Stimulated activated naive CD8-positive, alpha-beta T cell treated with anti-CD3 and anti-CD28 coated beads, Interleukin-15, amount 100 ng/mL, for 72 hours (primary cell): ENCODE measurements around the gene PAM.
"Not testable (repeated sequence)": the region's sequence is repeated elsewhere in the genome, so short reads cannot be mapped to it uniquely, and the experiment has no call there.

Experiments
- ATAC-seq: fragments of 150-1000 bp; cut with Tn5 transposase; 2 replicates; pipeline ENCODE4 v1.10.0; 2021; ENCODE audit warnings: mild to moderate bottlenecking, moderate library complexity
- DNase-seq, 2 donors: peaks; one replicate each; pipeline ENCODE4 v3.0.0; 2021 to 2022
- H3K27ac Mint-ChIP-seq, 2 donors: one replicate each; pipeline ENCODE4 v1.8.0; 2022; ENCODE audit warnings: mild to moderate bottlenecking in 2 of 2, mixed read lengths in 2 of 2, moderate library complexity in 2 of 2
- H3K27me3 Mint-ChIP-seq: one replicate; pipeline ENCODE4 v1.8.0; 2022; ENCODE audit warnings: mixed read lengths
- H3K4me1 Mint-ChIP-seq: one replicate; pipeline ENCODE4 v1.8.0; 2022; ENCODE audit warnings: mild to moderate bottlenecking, mixed read lengths
- H3K4me3 Mint-ChIP-seq, 2 donors: one replicate each; pipeline ENCODE4 v1.8.0; 2022; ENCODE audit warnings: mild to moderate bottlenecking in 2 of 2, mixed read lengths in 2 of 2, moderate library complexity in 1 of 2
- H3K9me3 Mint-ChIP-seq, 2 donors: one replicate each; pipeline ENCODE4 v1.8.0; 2022; ENCODE audit warnings: mixed read lengths in 2 of 2

The PAM gene

DNA sequence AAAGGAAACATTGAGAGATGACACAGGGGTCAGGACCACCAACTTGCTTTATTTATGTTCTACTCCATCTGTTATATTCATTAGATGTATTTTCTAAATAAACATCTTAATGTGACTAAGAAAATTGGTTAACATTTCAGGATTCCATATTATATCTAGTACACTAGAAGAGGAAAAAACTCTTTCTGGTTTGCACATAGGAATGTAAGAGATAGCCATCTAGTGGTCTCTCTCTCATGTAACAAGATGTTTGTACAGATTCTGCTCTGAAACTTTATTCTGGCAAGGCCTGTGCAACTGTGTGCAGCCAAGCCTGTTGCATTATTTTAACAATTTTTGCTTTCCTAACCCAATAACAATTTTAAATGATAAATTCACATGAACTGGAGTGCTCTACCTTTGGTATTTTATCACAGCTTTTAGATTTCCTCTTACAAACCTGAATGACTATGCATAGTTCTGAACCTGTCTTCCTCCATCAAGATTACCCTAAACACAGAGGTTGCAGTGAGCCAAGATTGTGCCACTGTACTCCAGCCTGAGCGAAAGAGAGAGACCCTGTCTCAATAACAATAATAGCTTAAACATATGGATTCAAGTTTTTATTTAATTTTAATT lies 216.7 kb downstream of the PAM start:
- Mint-ChIP-seq H3K9me3 (no peaks in the 10 kb centered on the region), H3K4me3 (no peak overlapping the region), H3K27ac (peak overlapping the region in 1 of 2 donors; percentile 8), H3K27me3 (no peaks in the 10 kb centered on the region), H3K4me1 (no peaks in the 10 kb centered on the region)
- ATAC-seq (peak; percentile 52), DNase-seq (no peak)

DNA sequence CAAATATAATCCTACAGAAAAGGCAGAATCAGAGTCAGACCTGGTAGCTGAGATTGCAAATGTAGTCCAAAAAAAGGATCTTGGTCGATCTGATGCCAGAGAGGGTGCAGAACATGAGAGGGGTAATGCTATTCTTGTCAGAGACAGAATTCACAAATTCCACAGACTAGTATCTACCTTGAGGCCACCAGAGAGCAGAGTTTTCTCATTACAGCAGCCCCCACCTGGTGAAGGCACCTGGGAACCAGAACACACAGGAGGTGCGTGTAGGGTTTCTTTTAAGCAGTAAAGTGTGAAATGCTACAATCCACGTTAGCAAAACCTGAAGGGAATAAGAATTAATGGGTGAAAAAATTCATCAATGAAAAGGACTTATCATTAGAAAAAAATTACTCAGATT lies 219.1 kb downstream of the PAM start:
- ATAC-seq = no peak
- no peaks in the 10 kb centered on the region for H3K4me1 Mint-ChIP-seq
- no peak overlapping the region for H3K4me3 Mint-ChIP-seq
- no peak for DNase-seq
- no peak overlapping the region for H3K27ac Mint-ChIP-seq
- no peaks in the 10 kb centered on the region for H3K9me3 Mint-ChIP-seq
- no peaks in the 10 kb centered on the region for H3K27me3 Mint-ChIP-seq

DNA sequence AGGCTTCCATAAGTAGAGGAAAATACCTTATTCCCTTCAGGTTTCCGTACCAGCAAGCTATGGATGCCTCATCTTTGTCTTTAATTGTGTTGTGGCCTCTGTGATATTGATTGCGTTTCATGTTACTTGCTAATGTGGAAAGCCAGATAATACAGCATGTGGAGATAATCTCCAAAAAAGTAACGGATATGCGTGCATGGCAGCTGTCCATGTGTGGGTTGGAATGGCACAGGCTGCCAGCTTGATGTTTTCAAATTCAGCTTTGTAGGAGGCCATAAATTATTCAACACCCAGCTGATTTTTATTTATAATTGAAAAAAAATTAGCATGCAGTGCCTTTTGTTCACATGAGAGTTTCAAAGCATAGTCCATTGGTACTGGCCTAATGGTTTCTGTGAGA lies 219.9 kb downstream of the PAM start:
- Mint-ChIP-seq H3K9me3 (no peaks in the 10 kb centered on the region), H3K27ac (no peak overlapping the region), H3K4me1 (no peaks in the 10 kb centered on the region), H3K4me3 (no peak overlapping the region), H3K27me3 (no peaks in the 10 kb centered on the region)
- ATAC-seq (no peak), DNase-seq (no peak)

DNA sequence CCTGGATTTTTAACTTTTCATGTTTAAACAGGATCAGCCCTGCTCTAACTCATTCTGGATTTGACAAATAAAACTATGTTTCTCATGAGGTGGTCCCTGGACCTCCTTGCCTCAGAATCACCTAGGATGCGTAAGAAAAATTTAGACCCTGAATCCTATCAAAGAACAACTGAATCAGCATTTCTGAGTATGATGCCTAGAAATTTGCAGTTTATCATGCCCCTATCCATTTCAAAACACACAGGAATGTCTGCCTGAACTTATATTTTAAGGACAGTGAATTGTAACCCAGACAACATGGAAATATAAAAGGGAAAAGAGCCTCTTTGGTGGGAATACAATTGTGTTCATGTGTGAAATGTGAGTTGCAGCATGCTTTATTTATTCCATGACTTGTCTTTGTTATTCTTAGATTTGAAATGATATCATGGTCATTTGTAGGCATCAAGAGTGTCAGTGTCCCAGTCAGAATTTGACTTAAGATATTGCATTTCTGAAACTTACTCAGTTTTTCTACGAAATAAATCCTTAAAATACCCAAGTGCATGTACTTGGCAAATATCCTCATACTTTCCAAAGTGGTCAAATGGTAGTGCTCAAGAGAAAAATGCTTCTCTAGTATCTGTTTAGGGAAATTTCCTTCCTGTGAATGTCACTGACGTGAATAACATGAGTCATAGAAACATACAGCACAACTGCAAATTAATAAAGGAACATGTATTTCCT lies 220.5 kb downstream of the PAM start:
- Mint-ChIP-seq H3K27me3 (no peaks in the 10 kb centered on the region), H3K27ac (no peak overlapping the region), H3K9me3 (no peaks in the 10 kb centered on the region), H3K4me1 (no peaks in the 10 kb centered on the region), H3K4me3 (no peak overlapping the region)
- DNase-seq = no peak
- no peak for ATAC-seq

DNA sequence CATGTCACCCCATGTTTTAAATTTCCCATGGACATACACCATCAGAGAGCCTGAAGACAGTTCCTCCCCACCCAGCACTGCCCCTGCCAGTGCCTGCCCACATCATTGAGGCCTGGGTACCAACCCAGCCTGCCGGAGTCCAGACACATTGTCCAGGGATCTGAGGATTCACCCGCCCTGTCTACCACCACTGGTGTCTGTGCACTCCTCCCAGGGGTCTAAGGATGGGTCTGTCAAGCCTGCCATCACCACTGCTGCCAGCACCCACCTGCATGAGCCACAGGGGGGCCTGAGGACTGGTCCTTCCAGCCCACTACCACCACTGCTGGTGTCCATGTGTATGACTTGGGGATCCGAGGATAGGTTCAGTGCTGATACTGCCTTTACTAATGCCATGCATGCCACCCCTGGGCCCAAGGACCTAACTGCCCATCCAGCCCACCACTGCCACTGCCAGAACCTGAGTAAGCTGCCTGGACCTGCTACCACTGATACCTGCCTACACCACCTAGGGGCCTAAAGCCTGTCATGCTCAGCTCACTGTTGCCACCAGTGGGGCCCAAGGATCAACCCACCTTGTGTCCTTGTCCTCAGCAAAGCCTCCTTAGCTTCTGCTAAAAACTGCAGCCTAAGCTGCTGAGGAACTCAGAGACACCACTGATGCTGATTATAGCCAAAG lies 227.0 kb downstream of the PAM start:
- Mint-ChIP-seq H3K4me1 (no peaks in the 10 kb centered on the region), H3K27ac (peak overlapping the region in 1 of 2 donors; percentile 63), H3K9me3 (peaks cover 20 to 32% of the 10 kb centered on the region in 2 donors), H3K27me3 (no peaks in the 10 kb centered on the region), H3K4me3 (no peak overlapping the region)
- ATAC-seq = no peak
- DNase-seq = no peak

DNA sequence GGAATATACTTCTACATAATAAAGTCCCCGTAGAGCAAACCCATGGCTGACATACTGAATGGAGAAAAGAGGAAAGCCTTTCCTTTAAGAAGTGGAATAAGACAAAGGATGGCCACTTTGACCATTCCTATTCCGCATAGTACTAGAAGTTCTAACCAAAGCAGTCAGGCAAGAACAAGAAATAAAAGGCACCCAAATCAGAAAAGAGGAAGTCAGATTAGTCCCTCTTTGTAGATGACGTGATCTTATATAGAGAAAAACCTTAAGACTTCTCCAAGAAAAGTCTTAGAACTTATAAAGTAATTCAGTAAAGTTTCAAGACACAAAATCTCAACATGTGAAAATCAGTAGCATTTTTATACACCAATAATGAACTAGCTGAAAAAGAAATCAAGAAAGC lies 231.0 kb downstream of the PAM start:
- H3K27me3 Mint-ChIP-seq = no peaks in the 10 kb centered on the region
- no peak overlapping the region for H3K4me3 Mint-ChIP-seq
- H3K4me1 Mint-ChIP-seq = no peaks in the 10 kb centered on the region
- ATAC-seq (no peak), DNase-seq (no peak)
- H3K9me3 Mint-ChIP-seq = peaks cover 19 to 30% of the 10 kb centered on the region in 2 donors
- no peak overlapping the region for H3K27ac Mint-ChIP-seq

DNA sequence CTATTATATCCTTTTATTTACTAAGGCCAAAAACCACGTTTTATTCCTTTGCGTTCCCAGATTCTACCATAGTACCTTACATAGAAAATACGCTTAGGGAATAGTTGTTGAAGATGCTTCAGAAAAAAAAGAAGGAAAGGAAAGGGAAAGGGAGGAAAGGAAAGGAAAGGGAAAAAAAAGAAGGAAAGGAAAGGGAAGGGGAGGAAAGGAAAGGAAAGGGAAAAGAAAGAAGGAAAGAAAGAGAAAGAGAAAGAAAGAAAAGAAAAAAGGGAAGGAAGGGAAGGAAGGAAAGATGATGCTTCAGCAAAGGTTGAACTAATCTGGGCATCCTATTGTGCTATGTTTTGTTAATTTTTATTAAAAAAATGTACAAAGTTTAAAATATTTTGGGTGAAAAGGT lies 233.4 kb downstream of the PAM start:
- DNase-seq = no peak
- H3K4me1 Mint-ChIP-seq = no peaks in the 10 kb centered on the region

DNA sequence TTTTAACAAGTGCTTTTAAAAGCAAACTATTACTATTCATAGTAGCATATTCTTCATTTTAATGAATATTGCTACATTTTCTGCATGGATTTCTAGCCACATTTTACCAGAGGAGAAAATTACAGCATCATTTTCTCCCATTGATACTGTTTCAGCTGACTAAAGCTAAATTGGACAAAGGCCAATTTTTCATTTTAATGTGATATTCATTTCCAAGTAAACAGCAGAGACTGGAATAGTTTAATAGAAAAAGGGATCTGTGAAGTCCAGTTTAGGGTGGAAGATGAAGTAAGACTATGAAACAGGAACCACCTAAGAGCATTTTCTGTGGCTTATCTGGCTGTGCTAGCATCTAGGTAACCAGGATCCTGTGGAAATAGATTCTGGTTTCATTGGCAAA lies 236.7 kb downstream of the PAM start:
- no peak for ATAC-seq
- no peak for DNase-seq
- Mint-ChIP-seq H3K9me3 (no peaks in the 10 kb centered on the region), H3K4me3 (no peak overlapping the region), H3K4me1 (peaks cover 5% of the 10 kb centered on the region), H3K27me3 (no peaks in the 10 kb centered on the region), H3K27ac (no peak overlapping the region)

More for the DNA sequence above, 233.4 kb downstream of the PAM start:
- no peak overlapping the region for H3K4me3 Mint-ChIP-seq
- ATAC-seq = no peak
- H3K27me3 Mint-ChIP-seq = no peaks in the 10 kb centered on the region
- no peak overlapping the region for H3K27ac Mint-ChIP-seq
- peaks cover 5 to 10% of the 10 kb centered on the region in 2 donors for H3K9me3 Mint-ChIP-seq

DNA sequence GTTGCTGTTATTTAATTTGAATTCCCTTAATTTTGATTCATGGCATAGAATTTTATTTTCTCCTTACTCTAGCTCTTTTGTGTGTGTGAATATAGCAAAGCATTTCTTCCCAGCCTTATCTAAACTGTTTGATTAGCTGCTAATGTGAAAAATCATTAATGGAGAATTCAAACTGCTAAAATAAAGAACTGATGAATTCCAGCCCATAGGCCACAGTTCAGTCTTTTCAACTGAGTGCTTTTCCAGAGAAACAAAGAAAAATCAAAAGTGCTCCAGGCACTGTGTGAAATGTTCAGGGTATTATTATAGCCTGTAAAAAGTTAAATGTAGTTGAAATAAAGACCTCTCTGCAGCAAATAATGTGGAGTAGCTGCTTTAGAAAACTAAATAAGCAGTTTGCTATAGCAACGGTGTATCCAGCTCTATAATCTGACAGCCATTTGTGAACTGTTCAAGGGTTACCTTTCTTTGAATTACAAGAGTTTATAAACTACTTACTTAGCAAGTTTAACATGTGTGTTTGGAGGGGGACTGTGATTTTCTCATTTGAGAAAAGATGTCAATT lies 241.0 kb downstream of the PAM start:
- Mint-ChIP-seq H3K4me1 (peaks cover 5% of the 10 kb centered on the region), H3K9me3 (no peaks in the 10 kb centered on the region), H3K4me3 (no peak overlapping the region), H3K27me3 (no peaks in the 10 kb centered on the region), H3K27ac (no peak overlapping the region)
- ATAC-seq (no peak), DNase-seq (no peak)

DNA sequence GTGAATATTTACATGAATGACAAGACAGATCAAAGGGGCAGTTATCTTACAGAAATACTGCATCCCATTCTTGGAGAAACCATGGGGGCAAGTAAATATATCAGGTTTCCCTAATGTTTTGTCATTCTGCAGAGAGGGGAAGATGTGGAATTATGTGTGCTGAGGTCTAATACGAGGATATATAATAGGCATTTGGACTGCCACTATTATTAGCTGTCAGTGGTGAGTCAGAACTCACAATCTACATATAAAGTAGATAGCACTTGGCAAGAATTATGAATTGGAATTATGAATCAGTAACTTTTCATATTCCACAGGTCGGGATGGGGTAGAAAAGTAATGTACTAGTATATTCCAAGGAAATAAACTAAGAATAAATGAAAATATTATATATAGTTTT lies 243.1 kb downstream of the PAM start:
- H3K4me1 Mint-ChIP-seq = peaks cover 5% of the 10 kb centered on the region
- no peak for ATAC-seq
- H3K27me3 Mint-ChIP-seq = no peaks in the 10 kb centered on the region

DNA sequence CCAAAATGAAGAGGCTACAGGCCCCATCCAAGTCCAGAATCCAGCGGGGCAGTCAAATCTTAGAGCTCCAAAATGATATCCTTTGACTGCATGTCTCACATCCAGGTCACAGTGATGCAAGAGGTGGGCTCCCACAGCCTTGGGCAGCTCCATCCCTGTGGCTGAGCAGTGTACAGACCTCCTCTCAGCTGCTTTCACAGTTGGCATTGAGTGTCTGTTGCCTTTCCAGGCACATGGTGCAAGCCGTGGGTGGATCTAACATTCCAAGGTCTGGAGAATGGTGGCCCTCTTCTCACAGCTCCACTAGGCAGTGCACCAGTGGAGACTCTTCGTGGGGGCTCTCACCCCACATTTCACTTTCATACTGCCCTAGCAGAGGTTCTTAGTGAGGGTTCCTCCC lies 244.1 kb downstream of the PAM start:
- Mint-ChIP-seq H3K27ac (no peak overlapping the region), H3K4me1 (peaks cover 5% of the 10 kb centered on the region), H3K27me3 (no peaks in the 10 kb centered on the region), H3K9me3 (no peaks in the 10 kb centered on the region), H3K4me3 (no peak overlapping the region)
- DNase-seq = no peak
- no peak for ATAC-seq

More for the DNA sequence above, 243.1 kb downstream of the PAM start:
- Mint-ChIP-seq H3K9me3 (no peaks in the 10 kb centered on the region), H3K4me3 (no peak overlapping the region), H3K27ac (no peak overlapping the region)
- DNase-seq = no peak

DNA sequence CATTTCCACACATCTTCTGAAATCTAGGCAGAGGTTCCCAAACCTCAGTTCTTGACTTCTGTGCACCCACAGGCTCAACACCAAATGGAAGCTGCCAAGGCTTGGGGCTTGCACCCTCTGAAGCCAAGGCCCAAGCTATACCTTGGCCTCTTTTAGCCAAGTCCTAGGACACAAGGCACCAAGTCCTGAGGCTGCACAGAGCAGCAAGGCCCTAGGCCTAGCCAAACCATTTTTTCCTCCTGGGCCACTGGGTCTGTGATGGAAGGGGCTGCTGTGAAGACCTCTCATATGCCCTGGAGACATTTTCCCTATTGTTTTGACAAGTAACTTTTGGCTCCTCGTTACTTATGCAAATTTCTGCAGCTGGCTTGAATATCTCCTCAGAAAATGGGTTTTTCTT lies 244.5 kb downstream of the PAM start:
- H3K27ac Mint-ChIP-seq, H3K4me3 Mint-ChIP-seq, H3K27me3 Mint-ChIP-seq, DNase-seq, H3K4me1 Mint-ChIP-seq, H3K9me3 Mint-ChIP-seq, ATAC-seq: not testable (repeated sequence)

DNA sequence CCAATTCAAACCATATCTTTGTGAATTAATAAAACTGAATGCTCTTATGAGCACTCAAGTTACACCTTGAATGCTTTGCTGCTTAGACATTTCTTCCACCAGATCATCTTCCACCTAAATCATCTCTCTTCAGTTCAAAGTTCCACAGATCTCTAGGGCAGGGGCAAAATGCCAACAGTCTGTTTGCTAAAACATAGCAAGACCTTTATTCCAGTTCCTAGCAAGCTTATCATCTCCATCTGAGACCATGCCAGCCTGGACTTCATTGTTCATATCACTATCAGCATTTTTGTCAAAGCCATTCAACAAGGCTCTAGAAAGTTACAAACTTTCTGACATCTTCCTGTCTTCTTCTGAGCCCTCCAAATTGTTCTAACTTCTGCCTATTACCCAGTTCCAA lies 245.0 kb downstream of the PAM start:
- ATAC-seq (no peak), DNase-seq (no peak)
- Mint-ChIP-seq H3K4me3 (no peak overlapping the region), H3K27ac (no peak overlapping the region), H3K27me3 (no peaks in the 10 kb centered on the region), H3K4me1 (peaks cover 5% of the 10 kb centered on the region), H3K9me3 (no peaks in the 10 kb centered on the region)

DNA sequence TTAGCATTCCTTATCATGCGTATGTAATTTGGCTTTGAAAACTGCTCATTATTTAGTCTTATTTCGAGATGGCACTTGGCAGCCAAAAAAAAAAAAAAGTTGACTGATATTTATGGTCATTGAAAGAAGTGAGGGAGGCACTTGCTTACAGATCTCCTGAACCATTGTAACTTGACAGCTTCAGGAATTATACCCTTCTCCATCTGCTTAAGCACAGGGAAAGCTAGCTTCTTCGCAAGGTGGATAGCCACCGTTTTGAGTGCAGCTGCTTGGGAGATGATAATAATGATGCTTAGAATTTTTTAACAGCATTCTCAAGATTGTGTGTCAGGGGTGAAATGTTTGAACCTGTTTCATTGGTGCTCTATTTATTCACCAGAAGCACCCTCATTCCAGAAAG lies 248.8 kb downstream of the PAM start:
- DNase-seq (no peak), ATAC-seq (no peak)
- Mint-ChIP-seq H3K9me3 (no peaks in the 10 kb centered on the region), H3K27ac (no peak overlapping the region), H3K4me1 (no peaks in the 10 kb centered on the region), H3K4me3 (no peak overlapping the region), H3K27me3 (no peaks in the 10 kb centered on the region)

DNA sequence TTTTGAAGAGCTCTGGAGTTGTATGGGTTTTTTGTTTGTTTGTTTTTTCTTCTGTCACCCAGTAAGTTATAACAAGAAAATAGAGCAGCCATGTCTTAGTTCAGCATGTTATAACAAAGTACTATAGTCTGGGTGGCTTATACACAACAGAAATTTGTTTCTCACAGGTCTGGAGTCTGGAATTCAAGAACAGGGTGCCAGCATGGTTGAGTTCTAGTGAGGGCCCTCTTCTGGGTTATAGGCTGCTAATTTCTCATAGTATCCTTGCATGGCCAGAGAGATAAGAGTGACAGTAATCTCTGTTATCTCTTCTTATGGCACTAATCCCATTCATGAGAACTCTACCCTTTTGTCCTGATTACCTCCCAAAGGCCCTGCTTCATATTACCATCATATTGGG lies 250.2 kb downstream of the PAM start:
- Mint-ChIP-seq H3K9me3 (no peaks in the 10 kb centered on the region), H3K4me1 (no peaks in the 10 kb centered on the region), H3K27me3 (no peaks in the 10 kb centered on the region), H3K27ac (no peak overlapping the region), H3K4me3 (no peak overlapping the region)
- ATAC-seq (no peak), DNase-seq (no peak)

DNA sequence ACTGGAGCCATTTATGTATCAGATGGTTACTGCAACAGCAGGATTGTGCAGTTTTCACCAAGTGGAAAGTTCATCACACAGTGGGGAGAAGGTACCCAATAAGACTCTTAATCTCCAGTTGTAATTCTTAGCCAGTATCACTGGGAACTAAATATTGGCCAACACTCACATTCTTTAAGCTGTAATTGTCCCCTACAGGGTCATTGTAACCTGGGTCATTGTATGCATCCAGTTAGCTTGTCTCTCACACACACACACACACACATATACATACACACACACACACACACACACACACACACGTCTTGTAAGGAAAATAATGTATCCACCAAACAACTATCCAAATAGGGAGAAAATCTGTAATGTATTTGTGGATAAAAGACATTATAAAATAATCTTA lies 251.8 kb downstream of the PAM start:
- H3K27me3 Mint-ChIP-seq = no peaks in the 10 kb centered on the region
- no peak for DNase-seq
- peaks cover 6 to 7% of the 10 kb centered on the region in 2 donors for H3K9me3 Mint-ChIP-seq
- no peaks in the 10 kb centered on the region for H3K4me1 Mint-ChIP-seq
- H3K27ac Mint-ChIP-seq = no peak overlapping the region
- H3K4me3 Mint-ChIP-seq = no peak overlapping the region
- ATAC-seq = no peak
